ENCODE results near the gene WWC1. TPM values are rescaled to one million over a fixed set of nuclear protein-coding genes. Genes with fewer than 3 reads are reported as not detected.

The WWC1 gene
- total RNA-seq, 2 donors from 2014 or later, result 45.3 to 52.6 TPM

- no peak for DNase-seq (ENCODE audit: low spot score)
- Histone ChIP-seq H3K36me3 (no peaks in the 10 kb centered on the region), H3K27ac (peak overlapping the region; percentile 54 to 59), H3K4me3 (no peak overlapping the region), H3K4me1 (replicated peaks) (peaks cover 16% of the 10 kb centered on the region), H3K9me3 (no peaks in the 10 kb centered on the region), H3K27me3 (replicated peaks; ENCODE audit: insufficient read depth) (no peaks in the 10 kb centered on the region)
- TF ChIP-seq POLR2A (IDR thresholded peaks at IDR 0.05) (no peak), POLR2AphosphoS5 (IDR thresholded peaks at IDR 0.05) (no peak), CTCF (IDR thresholded peaks at IDR 0.05) (no peak)
- 83% methylated on average over 8 of the region's 8 CpGs for WGBS
- intact Hi-C loops (cut with DNase I), result no loop called here
Observed at GRCh38 chr5:168347368-168348083, 56.1 kb downstream of the WWC1 start.

GRCh38 chr5:168348084-168348414 is 56.6 kb downstream of the WWC1 start:
- H3K4me1 ChIP-seq (replicated peaks), result peaks cover 21% of the 10 kb centered on the region

GRCh38 chr5:168350315-168350714 is 58.9 kb downstream of the WWC1 start:
- H3K9me3 ChIP-seq, result no peaks in the 10 kb centered on the region
- H3K27me3 ChIP-seq (replicated peaks; ENCODE audit: insufficient read depth), result no peaks in the 10 kb centered on the region
- 88% methylated on average over 4 of the region's 4 CpGs for WGBS
- H3K36me3 ChIP-seq, result no peaks in the 10 kb centered on the region
- H3K4me1 ChIP-seq (replicated peaks), result peaks cover 25% of the 10 kb centered on the region
- TF ChIP-seq POLR2A (IDR thresholded peaks at IDR 0.05) (no peak), POLR2AphosphoS5 (IDR thresholded peaks at IDR 0.05) (no peak), CTCF (IDR thresholded peaks at IDR 0.05) (no peak)
- no peak overlapping the region for H3K27ac ChIP-seq
- DNase-seq (ENCODE audit: low spot score), result no peak
- intact Hi-C loops (cut with DNase I), result no loop called here
- no peak overlapping the region for H3K4me3 ChIP-seq

More at GRCh38 chr5:168348084-168348414, 56.6 kb downstream of the WWC1 start:
- Histone ChIP-seq H3K4me3 (no peak overlapping the region), H3K27ac (peak overlapping the region; percentile 7 to 58), H3K36me3 (no peaks in the 10 kb centered on the region), H3K9me3 (no peaks in the 10 kb centered on the region), H3K27me3 (replicated peaks; ENCODE audit: insufficient read depth) (no peaks in the 10 kb centered on the region)
- no peak for DNase-seq (ENCODE audit: low spot score)
- TF ChIP-seq CTCF (IDR thresholded peaks at IDR 0.05), result no peak
- no peak for TF ChIP-seq POLR2AphosphoS5 (IDR thresholded peaks at IDR 0.05)
- TF ChIP-seq POLR2A (IDR thresholded peaks at IDR 0.05), result no peak
- 42% methylated on average over 5 of the region's 5 CpGs for WGBS
- intact Hi-C loops (cut with DNase I), result no loop called here

GRCh38 chr5:168353216-168353957 is 61.9 kb downstream of the WWC1 start:
- peak; percentile 72 for TF ChIP-seq POLR2AphosphoS5 (IDR thresholded peaks at IDR 0.05)
- TF ChIP-seq CTCF (IDR thresholded peaks at IDR 0.05), result peak in 1 of 4 experiments; percentile 26
- no peak for TF ChIP-seq POLR2A (IDR thresholded peaks at IDR 0.05)
- Histone ChIP-seq H3K27ac (peak overlapping the region; percentile 83 to 91), H3K4me1 (replicated peaks) (peaks cover 10% of the 10 kb centered on the region), H3K9me3 (no peaks in the 10 kb centered on the region), H3K36me3 (no peaks in the 10 kb centered on the region), H3K27me3 (replicated peaks; ENCODE audit: insufficient read depth) (no peaks in the 10 kb centered on the region), H3K4me3 (no peak overlapping the region)
- DNase-seq (ENCODE audit: low spot score), result peak; percentile 89
- WGBS, result 48% methylated on average over 12 of the region's 12 CpGs
- intact Hi-C loops (cut with DNase I), result no loop called here
